ENCODE results near the gene VPS54. TPM values are rescaled to one million over a fixed set of nuclear protein-coding genes. Genes with fewer than 3 reads are reported as not detected.

Gene VPS54
- total and polyA plus RNA-seq, 9 of the 15 experiments (the other 6 are each of a cell fraction or from before 2014, with no cell fraction given) = 4.9 to 23.2 (median 13.2) TPM

GRCh38 chr2:64019083-64019974, at the start of gene VPS54 (continued):
- TF ChIP-seq TFE3 (CRISPR knock-in tag; IDR thresholded peaks at IDR 0.05) = no peak
- no peak for TF ChIP-seq RBM14 (IDR thresholded peaks at IDR 0.05; ENCODE audit: borderline replicate concordance, insufficient read depth, low read depth, low read length)
- no peak for TF ChIP-seq NCOA2 (IDR thresholded peaks at IDR 0.05; ENCODE audit: partially characterized antibody in 2 of 2)
- TF ChIP-seq CEBPZ (IDR thresholded peaks at IDR 0.05; ENCODE audit: borderline replicate concordance, low read depth, low read length) = no peak
- TF ChIP-seq CREB1 (IDR thresholded peaks at IDR 0.05) = no peak; the same call in 1 of the 2 replicates
- no peak for TF ChIP-seq CREB1 (CRISPR knock-in tag; IDR thresholded peaks at IDR 0.05)
- no peak for TF ChIP-seq ZBED1 (IDR thresholded peaks at IDR 0.05)
- TF ChIP-seq ZBTB33 (CRISPR knock-in tag; IDR thresholded peaks at IDR 0.05) = no peak
- peak; percentile 96 for TF ChIP-seq NR2C1 (IDR thresholded peaks at IDR 0.05)
- peak; percentile 97 for TF ChIP-seq NR2C1 (tag; IDR thresholded peaks at IDR 0.05)
- TF ChIP-seq CC2D1A (IDR thresholded peaks at IDR 0.05) = no peak
- TF ChIP-seq JUNB (CRISPR knock-in tag; conservative IDR thresholded peaks at IDR 0.05) = no peak
- no peak for TF ChIP-seq GATAD2A (IDR thresholded peaks at IDR 0.05)
- TF ChIP-seq ZNF436 (CRISPR knock-in tag; IDR thresholded peaks at IDR 0.05) = no peak
- no peak for TF ChIP-seq C11orf30 (IDR thresholded peaks at IDR 0.05; ENCODE audit: low read depth)
- TF ChIP-seq ESRRA (IDR thresholded peaks at IDR 0.05; ENCODE audit: borderline replicate concordance, low read depth) = 0 out of 2 replicates have a peak, but pooled peaks have one; percentile 26
- no peak for TF ChIP-seq E2F5 (CRISPR knock-in tag; IDR thresholded peaks at IDR 0.05)
- TF ChIP-seq ZNF764 (CRISPR knock-in tag; IDR thresholded peaks at IDR 0.05; ENCODE audit: low read depth) = no peak
- no peak for TF ChIP-seq RAD51 (IDR thresholded peaks at IDR 0.05; ENCODE audit: borderline replicate concordance, low read depth)
- no peak for TF ChIP-seq PKNOX1 (IDR thresholded peaks at IDR 0.05)

All from K562 (cell line).